IPS-15b (cell line): Measurements from ENCODE around the gene RBPJL.
A peak's percentile ranks its signal among the peaks of the same experiment; 100 is the strongest.

Experiments
- H3K27me3 ChIP-seq: one replicate; pipeline ENCODE4 v1.6.1; 2013; ENCODE audit warnings: low read length; ENCODE audit not compliant: control insufficient read depth, insufficient read depth
- H3K36me3 ChIP-seq: one replicate; pipeline ENCODE4 v1.6.1; 2013; ENCODE audit warnings: low read length; ENCODE audit not compliant: control insufficient read depth, insufficient read depth
- H3K4me1 ChIP-seq: one replicate; pipeline ENCODE4 v1.6.1; 2013; ENCODE audit warnings: mild to moderate bottlenecking, low read length; ENCODE audit not compliant: control insufficient read depth, insufficient read depth
- H3K4me3 ChIP-seq: one replicate; pipeline ENCODE4 v1.5.1; 2013; ENCODE audit warnings: low read depth, low read length
- H3K9ac ChIP-seq: one replicate; pipeline ENCODE4 v1.6.1; 2013; ENCODE audit warnings: low read depth, mild to moderate bottlenecking, low read length
- H3K9me3 ChIP-seq: one replicate; pipeline ENCODE4 v1.6.1; 2013; ENCODE audit warnings: mild to moderate bottlenecking, low read length; ENCODE audit not compliant: control insufficient read depth, insufficient read depth

RBPJL gene, protein sequence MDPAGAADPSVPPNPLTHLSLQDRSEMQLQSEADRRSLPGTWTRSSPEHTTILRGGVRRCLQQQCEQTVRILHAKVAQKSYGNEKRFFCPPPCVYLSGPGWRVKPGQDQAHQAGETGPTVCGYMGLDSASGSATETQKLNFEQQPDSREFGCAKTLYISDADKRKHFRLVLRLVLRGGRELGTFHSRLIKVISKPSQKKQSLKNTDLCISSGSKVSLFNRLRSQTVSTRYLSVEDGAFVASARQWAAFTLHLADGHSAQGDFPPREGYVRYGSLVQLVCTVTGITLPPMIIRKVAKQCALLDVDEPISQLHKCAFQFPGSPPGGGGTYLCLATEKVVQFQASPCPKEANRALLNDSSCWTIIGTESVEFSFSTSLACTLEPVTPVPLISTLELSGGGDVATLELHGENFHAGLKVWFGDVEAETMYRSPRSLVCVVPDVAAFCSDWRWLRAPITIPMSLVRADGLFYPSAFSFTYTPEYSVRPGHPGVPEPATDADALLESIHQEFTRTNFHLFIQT

DNA sequence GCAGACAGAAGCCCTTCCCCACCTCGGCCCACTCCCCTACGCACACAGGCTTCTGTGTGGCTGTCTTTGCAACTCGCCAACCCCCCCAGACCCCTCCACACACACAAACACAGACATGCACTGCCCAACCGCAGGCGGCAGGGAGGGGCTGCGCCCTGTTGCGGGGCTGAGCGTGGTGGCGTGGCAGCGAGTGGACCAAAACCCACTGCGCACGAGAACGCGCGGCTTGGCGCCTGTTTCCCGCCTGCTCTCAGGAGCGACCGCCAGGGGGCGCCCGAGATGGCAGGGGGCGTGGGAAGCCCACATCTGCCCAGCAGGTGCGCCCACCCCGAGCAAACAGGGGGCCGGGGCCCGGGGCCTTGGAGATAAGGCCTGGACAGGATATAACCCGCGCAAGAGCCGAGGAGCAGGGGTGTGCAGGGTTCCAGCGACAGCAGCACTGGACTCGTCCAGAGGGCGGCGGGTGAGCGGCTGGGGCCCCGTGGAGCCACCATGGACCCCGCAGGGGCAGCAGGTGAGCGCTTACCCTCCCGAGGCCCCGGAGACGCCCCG is at the start of gene RBPJL:
Gene RBPJL, plus strand, starts transcription at position 410 of the 552 bp plus-strand sequence. Its CDS starts 83 bp downstream, at position 493.
- Histone ChIP-seq H3K9me3 (no peaks in the 10 kb centered on the region), H3K27me3 (peaks cover 19% of the 10 kb centered on the region), H3K4me1 (peaks cover 2% of the 10 kb centered on the region), H3K4me3 (peak within 1 kb of the TSS; percentile 36), H3K36me3 (no peaks in the 10 kb centered on the region), H3K9ac (no peak within 1 kb of the TSS)

DNA sequence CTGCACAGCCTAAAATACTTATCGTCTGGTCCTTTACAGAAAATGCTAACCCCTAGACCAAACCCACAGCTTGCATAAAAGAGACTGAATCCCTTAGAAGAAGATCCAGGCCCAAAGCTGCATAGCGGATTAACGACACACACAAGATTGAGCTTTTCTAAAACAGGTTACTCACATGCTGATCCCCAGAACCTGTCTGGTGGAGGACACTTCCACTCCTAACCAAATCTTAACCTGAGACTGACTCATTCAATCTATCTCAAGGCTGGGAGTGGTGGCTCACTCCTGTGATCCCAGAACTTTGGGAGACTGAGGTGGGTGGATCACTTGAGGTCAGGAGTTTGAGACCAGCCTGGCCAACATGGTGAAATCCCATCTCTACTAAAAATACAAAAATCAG is 49.5 kb upstream of the RBPJL start:
- Histone ChIP-seq H3K4me3 (no peak overlapping the region), H3K36me3 (no peaks in the 10 kb centered on the region), H3K4me1 (peaks cover 7% of the 10 kb centered on the region), H3K9ac (no peak overlapping the region), H3K27me3 (no peaks in the 10 kb centered on the region), H3K9me3 (no peaks in the 10 kb centered on the region)

DNA sequence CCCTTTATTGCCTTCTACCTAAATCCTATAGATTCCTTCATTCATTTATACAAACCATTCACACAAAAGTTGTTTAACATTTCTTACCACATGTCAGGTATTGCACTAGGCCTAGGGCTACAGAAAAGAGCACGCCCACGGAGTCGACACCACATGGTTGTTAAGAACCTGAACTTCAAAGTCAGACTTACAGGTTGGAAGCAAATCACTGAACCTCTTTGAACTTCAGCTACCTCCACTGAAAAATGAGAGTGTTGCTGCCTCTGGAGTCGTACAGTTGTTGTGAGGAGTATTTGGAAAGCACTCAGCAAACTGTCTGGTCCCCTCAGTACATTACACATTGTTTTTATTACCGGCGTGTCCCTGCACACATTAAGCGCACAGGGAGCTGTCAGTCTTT is 48.9 kb upstream of the RBPJL start:
- H3K9ac ChIP-seq = no peak overlapping the region
- H3K4me1 ChIP-seq = peaks cover 7% of the 10 kb centered on the region
- H3K36me3 ChIP-seq = no peaks in the 10 kb centered on the region
- no peak overlapping the region for H3K4me3 ChIP-seq
- H3K27me3 ChIP-seq = no peaks in the 10 kb centered on the region
- no peaks in the 10 kb centered on the region for H3K9me3 ChIP-seq

DNA sequence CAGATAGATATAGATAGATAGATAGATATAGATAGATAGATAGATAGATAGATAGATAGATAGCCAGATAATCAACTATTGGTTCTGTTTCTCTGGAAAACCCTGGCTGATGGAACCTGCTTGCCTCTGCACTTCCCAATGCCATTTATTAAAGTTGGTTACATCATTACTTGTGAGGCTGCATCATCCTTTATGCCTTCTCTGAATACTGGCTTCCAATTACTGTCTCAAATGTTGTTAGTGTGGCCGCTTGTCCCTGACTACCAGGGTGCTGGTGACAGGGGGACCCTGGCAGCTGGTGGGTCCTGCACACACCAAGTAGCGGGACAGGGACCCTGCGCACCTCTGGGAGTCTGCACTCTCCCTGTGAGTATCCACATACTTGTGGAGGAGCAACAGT is 48.4 kb upstream of the RBPJL start:
- H3K4me3 ChIP-seq = no peak overlapping the region
- H3K36me3 ChIP-seq = no peaks in the 10 kb centered on the region
- no peak overlapping the region for H3K9ac ChIP-seq
- no peaks in the 10 kb centered on the region for H3K27me3 ChIP-seq
- peaks cover 7% of the 10 kb centered on the region for H3K4me1 ChIP-seq
- H3K9me3 ChIP-seq = no peaks in the 10 kb centered on the region

DNA sequence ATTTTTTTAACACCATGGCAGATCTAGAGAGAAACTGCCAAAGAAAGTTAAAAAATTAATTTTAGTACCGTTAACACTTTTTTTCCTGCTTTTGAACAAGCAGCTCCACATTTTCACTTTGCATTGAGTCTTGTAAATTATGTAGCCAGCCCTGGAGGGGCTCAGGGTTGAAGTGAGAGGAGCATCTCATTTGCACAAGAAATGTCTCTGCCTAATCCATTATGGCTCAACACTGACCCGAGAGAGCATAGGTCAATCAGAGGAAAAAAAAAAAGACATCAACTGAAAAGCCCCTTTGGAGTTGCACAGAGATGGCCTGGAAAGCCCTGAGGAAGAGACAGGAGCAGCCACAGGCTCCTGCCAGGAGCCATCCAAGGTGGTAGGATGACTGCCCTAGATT is 48.0 kb upstream of the RBPJL start:
- H3K36me3 ChIP-seq = no peaks in the 10 kb centered on the region
- no peaks in the 10 kb centered on the region for H3K9me3 ChIP-seq
- H3K9ac ChIP-seq = no peak overlapping the region
- no peak overlapping the region for H3K4me3 ChIP-seq
- no peaks in the 10 kb centered on the region for H3K27me3 ChIP-seq
- peaks cover 7% of the 10 kb centered on the region for H3K4me1 ChIP-seq

DNA sequence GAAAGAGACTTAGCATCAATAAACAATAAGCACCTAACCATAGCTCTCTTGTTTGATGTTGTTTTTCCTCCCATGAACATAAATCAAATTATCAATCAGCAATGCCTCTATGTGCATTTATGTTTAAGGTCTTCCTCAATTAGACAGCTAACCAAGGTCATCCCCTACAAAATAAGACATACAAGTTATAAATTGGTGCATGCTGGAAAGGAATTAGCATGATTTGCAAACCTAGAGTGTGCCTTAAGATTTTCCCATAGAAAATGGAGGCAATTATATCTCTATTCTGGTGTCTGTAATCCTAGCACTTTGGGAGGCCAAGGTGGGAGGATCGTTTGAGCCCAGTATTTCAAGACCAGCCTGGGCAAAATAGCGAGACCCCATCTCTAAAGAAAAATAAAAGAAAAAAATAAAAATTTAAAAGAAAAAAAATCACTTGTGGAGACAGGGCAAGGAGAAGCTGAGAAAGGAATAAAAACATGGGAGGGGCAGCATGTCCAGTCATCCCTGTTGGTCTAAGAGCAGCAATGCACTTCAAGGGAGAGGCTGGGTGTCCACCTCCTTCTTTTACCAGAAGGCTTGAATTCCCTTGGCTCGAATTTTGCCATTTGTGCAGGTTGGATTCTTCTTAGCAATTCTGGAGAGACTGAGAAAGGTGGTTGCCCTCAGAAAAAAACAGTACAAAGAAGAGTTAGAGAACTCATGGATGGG is 42.9 kb upstream of the RBPJL start:
- Histone ChIP-seq H3K9me3 (no peaks in the 10 kb centered on the region), H3K27me3 (no peaks in the 10 kb centered on the region), H3K4me1 (peaks cover under 1% of the 10 kb centered on the region), H3K4me3 (no peak overlapping the region), H3K9ac (no peak overlapping the region), H3K36me3 (no peaks in the 10 kb centered on the region)

DNA sequence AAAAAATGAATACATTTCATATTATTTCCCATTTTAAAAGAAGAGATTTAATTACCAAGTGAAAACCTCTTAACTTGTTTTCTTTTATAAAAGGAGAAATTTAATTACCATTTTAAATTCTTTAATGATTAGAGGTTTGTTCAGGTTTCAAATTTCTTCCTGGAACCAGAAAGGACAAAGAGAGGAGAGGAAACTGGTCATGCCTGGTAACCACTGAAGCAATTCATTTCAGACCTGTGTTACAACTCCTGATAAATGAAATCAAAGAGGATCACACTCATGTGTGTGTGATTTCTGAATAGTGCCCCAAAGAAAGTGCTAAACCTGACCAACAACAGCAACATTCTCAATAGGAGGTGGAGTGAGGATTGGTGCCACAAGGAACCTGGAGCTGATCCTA is 39.7 kb upstream of the RBPJL start:
- no peaks in the 10 kb centered on the region for H3K4me1 ChIP-seq
- H3K36me3 ChIP-seq = no peaks in the 10 kb centered on the region
- H3K9ac ChIP-seq = no peak overlapping the region
- H3K27me3 ChIP-seq = no peaks in the 10 kb centered on the region
- no peak overlapping the region for H3K4me3 ChIP-seq
- no peaks in the 10 kb centered on the region for H3K9me3 ChIP-seq

DNA sequence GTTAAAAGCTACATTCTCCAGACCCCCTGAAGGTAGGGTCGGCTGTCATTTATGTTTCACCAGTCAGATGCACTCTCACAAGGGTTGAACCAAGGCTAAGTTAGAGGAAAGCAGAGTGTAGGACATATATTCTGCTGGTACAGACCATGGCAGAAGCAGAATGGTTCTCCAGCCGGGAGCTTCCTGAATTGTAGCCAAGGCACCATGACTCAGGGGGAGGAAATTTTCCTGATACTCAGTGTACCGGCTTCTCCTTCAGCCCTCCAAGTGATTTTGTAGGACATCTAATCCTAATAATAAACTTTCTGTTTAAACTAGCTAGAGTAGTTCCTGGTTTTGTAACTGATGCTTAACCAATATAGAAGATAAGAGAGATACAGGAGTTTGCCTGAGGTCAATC is 38.1 kb upstream of the RBPJL start:
- Histone ChIP-seq H3K36me3 (no peaks in the 10 kb centered on the region), H3K9me3 (no peaks in the 10 kb centered on the region), H3K4me3 (no peak overlapping the region), H3K4me1 (no peaks in the 10 kb centered on the region), H3K9ac (no peak overlapping the region), H3K27me3 (no peaks in the 10 kb centered on the region)

DNA sequence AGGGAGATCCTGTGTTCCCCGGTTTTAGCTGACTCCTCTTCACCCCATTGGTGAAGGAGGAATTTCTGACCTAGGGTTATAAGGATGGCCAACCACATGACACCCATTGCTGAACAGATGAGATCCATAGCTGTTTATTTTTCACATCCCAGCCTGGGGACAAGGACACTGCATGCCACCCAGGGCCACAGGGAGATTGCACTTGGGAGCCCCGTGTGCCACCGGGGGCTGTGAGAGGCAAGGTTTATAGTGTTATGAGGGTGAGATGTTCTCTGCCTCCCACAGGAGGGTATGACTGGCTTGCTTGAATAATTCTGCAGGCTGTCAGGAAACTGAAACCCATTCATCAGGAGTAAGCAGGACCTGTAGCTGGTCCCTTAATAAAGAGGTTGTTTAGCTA is 37.6 kb upstream of the RBPJL start:
- H3K36me3 ChIP-seq = no peaks in the 10 kb centered on the region
- no peaks in the 10 kb centered on the region for H3K4me1 ChIP-seq
- H3K9me3 ChIP-seq = no peaks in the 10 kb centered on the region
- no peaks in the 10 kb centered on the region for H3K27me3 ChIP-seq
- H3K4me3 ChIP-seq = no peak overlapping the region
- no peak overlapping the region for H3K9ac ChIP-seq

DNA sequence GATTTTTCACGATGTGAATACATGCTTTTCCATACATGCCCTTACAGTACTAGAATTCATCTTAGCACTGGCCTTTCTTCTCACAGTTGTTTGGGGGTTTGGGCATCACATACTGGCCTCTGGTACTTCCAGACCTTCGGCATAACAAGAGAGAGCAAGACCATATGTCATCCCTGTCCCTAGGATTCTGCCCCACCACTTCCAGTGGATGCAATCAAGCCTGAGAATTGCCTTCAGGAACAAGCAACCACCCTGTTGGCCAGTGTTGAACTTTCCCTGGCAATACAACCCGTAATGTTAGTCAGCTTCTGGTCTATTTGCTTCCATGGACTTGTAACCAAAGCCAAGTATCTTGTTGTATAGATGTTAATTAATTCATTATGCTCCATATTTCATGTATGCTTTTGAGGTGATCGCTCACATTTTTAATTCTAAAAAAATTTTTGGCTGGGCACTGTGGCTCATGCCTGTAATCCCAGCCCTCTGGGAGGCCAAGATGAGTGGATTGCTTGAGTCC is 36.8 kb upstream of the RBPJL start:
- Histone ChIP-seq H3K9ac (no peak overlapping the region), H3K27me3 (no peaks in the 10 kb centered on the region), H3K9me3 (no peaks in the 10 kb centered on the region), H3K4me1 (no peaks in the 10 kb centered on the region), H3K36me3 (no peaks in the 10 kb centered on the region), H3K4me3 (no peak overlapping the region)

DNA sequence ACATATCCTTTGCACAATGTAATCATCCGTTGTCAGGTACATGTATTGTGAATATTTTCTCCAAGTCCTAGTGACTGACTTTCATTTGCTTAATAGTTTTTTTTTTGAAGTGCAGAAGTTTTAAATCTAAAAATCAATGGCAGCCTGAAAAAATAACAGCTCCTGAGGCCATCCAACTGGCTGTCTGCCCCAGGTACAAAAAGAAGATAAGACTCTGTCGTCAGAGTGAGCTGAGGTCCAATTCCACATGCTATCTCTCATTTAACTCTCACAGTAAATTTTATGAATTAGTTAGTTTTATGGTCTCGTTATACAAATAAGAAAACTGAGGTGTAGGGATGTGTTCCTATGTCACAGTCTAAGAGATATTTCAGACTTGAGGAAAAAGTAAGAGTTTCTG is 31.3 kb upstream of the RBPJL start:
- Histone ChIP-seq H3K4me1 (no peaks in the 10 kb centered on the region), H3K9me3 (no peaks in the 10 kb centered on the region), H3K9ac (no peak overlapping the region), H3K4me3 (no peak overlapping the region), H3K27me3 (no peaks in the 10 kb centered on the region), H3K36me3 (no peaks in the 10 kb centered on the region)
